GM12878 (cell line): ENCODE data around the gene GCSAM. TPM values are rescaled to one million over a fixed set of nuclear protein-coding genes. Genes with fewer than 3 reads are reported as not detected.

Experiments used
- ATAC-seq: fragments of 200-7000 bp; cut with Tn5 transposase; 3 replicates; pipeline ENCODE4 v1.9.1; 2020; ENCODE audit warnings: mild to moderate bottlenecking, moderate library complexity
- BruUV-seq: library from RNA; stranded (reverse); fragments of 400-500 nt; replicated peaks from 2 replicates; lab custom pipeline; 2021; lab: Mats Ljungman, UMichigan
- CTCF ChIA-PET: fragments of 300-600 bp; sonication (Branson Sonifier 250); formaldehyde crosslinking; extraction: SDS; loops from one replicate; lab custom pipeline; 2021; ENCODE audit warnings: inconsistent platforms; lab: Yijun Ruan, JAX
- POLR2A ChIA-PET: fragments of 350-600 bp; formaldehyde crosslinking; extraction: SDS; loops from one replicate; lab custom pipeline; 2021; ENCODE audit warnings: inconsistent platforms; lab: Charles Lee
- RAD21 ChIA-PET: fragments of 300-600 bp; sonication (Branson Sonifier 250); formaldehyde crosslinking; loops from one replicate; lab custom pipeline; 2023; ENCODE audit warnings: antibody characterized with exemption; ENCODE audit not compliant: unreplicated experiment; lab: Charles Lee
- SMC1A ChIA-PET: fragments of 300-600 bp; sonication (Branson Sonifier 250); formaldehyde crosslinking; loops from one replicate; lab custom pipeline; 2023; ENCODE audit not compliant: unreplicated experiment, uncharacterized antibody; lab: Charles Lee
- DNase-seq: peaks from one replicate; pipeline ENCODE4 v3.0.0-alpha.2; 2011; ENCODE audit warnings: low read depth, low spot score
- FAIRE-seq: peaks from 3 replicates; lab custom pipeline; 2011; peaks lifted over from hg19 to GRCh38; lab: Jason Lieb, UNC
- H2AFZ ChIP-seq: 2 replicates; pipeline ENCODE4 v1.6.0; 2011; ENCODE audit warnings: low read depth, low read length, control low read depth; ENCODE audit not compliant: control insufficient read depth
- H3K27ac ChIP-seq: 2 replicates; pipeline ENCODE4 v1.5.1; 2011; ENCODE audit warnings: control low read depth; ENCODE audit not compliant: control insufficient read depth, insufficient read depth
- H3K27me3 ChIP-seq, 2 experiments: replicated peaks in 1 of 2; 2 replicates each; pipeline versions ENCODE4 v1.6.0 to v1.6.1; 2011; ENCODE audit warnings: low read length in 1 of 2; ENCODE audit not compliant: control insufficient read depth in 2 of 2, insufficient read depth in 2 of 2
- H3K36me3 ChIP-seq, 2 experiments: 2 replicates each; pipeline ENCODE4 v1.5.1; 2011; ENCODE audit warnings: low read length in 1 of 2; ENCODE audit not compliant: control insufficient read depth in 2 of 2, insufficient read depth in 2 of 2
- H3K4me1 ChIP-seq: 2 replicates; pipeline ENCODE4 v1.6.1; 2011; ENCODE audit warnings: mild to moderate bottlenecking, low read length, moderate library complexity, mixed read lengths; ENCODE audit not compliant: control insufficient read depth, insufficient read depth
- H3K4me2 ChIP-seq: 2 replicates; pipeline ENCODE4 v1.6.0; 2011; ENCODE audit warnings: control low read depth; ENCODE audit not compliant: control insufficient read depth, insufficient read depth
- H3K4me3 ChIP-seq: fragments of 200-600 bp; sonication (generic); 2 replicates; pipeline ENCODE4 v1.5.1; 2016
- H3K79me2 ChIP-seq: 2 replicates; pipeline ENCODE4 v1.6.0; 2011; ENCODE audit warnings: low read length; ENCODE audit not compliant: control insufficient read depth, insufficient read depth
- H3K9ac ChIP-seq: 2 replicates; pipeline ENCODE4 v1.8.0; 2011; ENCODE audit warnings: low read length, control low read depth, mixed read lengths; ENCODE audit not compliant: control insufficient read depth, insufficient read depth
- H3K9me3 ChIP-seq: replicated peaks from 3 replicates; pipeline ENCODE4 v1.5.1; 2011; ENCODE audit warnings: mild to moderate bottlenecking, low read length; ENCODE audit not compliant: control insufficient read depth, insufficient read depth
- H4K20me1 ChIP-seq: 2 replicates; pipeline ENCODE4 v1.6.0; 2011; ENCODE audit not compliant: control insufficient read depth, insufficient read depth
- JUNB ChIP-seq: IDR thresholded peaks from 2 replicates; pipeline ENCODE4 v1.6.1; 2016; ENCODE audit warnings: antibody characterized with exemption, mild to moderate bottlenecking
- MTA2 ChIP-seq: fragments of 450-650 bp; IDR thresholded peaks from 2 replicates; pipeline ENCODE4 v1.6.1; 2016; ENCODE audit warnings: low read depth, mild to moderate bottlenecking, moderate library complexity
- NRF1 ChIP-seq: conservative IDR thresholded peaks from 2 replicates; pipeline ENCODE4 v1.6.1; 2011; ENCODE audit warnings: mild to moderate bottlenecking, low read depth, low read length, improper control_type of control experiment
- PAX8 ChIP-seq: fragments of 450-650 bp; IDR thresholded peaks from 2 replicates; pipeline ENCODE4 v1.6.1; 2017; ENCODE audit warnings: mild to moderate bottlenecking, moderate library complexity
- ZNF24 ChIP-seq: fragments of 450-650 bp; IDR thresholded peaks from 2 replicates; pipeline ENCODE4 v1.6.1; 2017; ENCODE audit warnings: antibody characterized with exemption, mild to moderate bottlenecking
- WGBS: methylation state at CpG from one replicate; pipeline ENCODE4 v1.1.6; 2016; ENCODE audit warnings: low lambda C conversion rate; ENCODE audit not compliant: insufficient replicate concordance, insufficient coverage; ENCODE audit errors: missing lambda C conversion rate; 5-methylcytosine and 5-hydroxymethylcytosine counted together
- in situ Hi-C: fragments of 300-500 bp; cut with MboI; formaldehyde crosslinking; loops from 9 replicates; pipeline ENCODE4 v1.14.3; 2018; ENCODE audit warnings: mixed read lengths
- intact Hi-C: fragments of 100-400 bp; cut with micrococcal nuclease; formaldehyde crosslinking; loops from one replicate; pipeline ENCODE4 v1.14.2; 2022; ENCODE audit not compliant: unreplicated experiment
- polyA plus RNA-seq, 11 experiments: library from polyadenylated mRNA; depleted of rRNA in 4 of 11; unstranded in 6 of 11; stranded (reverse) in 5 of 11; fragments of >200 nt; fragmentation: Nextera tagmentation in 4 of 11; fragmentation: Illumina TruSeq in 1 of 11; extraction: Ambion mirVana in 4 of 11; extraction: Trizol in 1 of 11; gene quantifications; 1 replicate in 1 of 11; 2 replicates in 10 of 11; pipeline versions ENCODE4 v1.2.1 to v1.2.3, GENCODE V29; 2011 to 2016; ENCODE audit warnings: inconsistent platforms in 2 of 11, missing spikeins in 2 of 11, low read depth in 1 of 11
- total RNA-seq, 4 experiments: library from RNA; depleted of rRNA in 3 of 4; stranded (reverse); fragments of >200 nt in 3 of 4; fragmentation: Illumina TruSeq in 1 of 4; extraction: Trizol in 1 of 4; gene quantifications; 2 replicates each; pipeline versions ENCODE4 v1.2.1 to v1.2.3, GENCODE V29; 2013 to 2021
- TF ChIP-seq, protein P1 (sequence below): fragments of 450-650 bp; formaldehyde crosslinking; IDR thresholded peaks from 2 replicates; pipeline ENCODE4 v1.4.0; 2022; ENCODE audit warnings: mild to moderate bottlenecking, moderate library complexity
- TF ChIP-seq, protein P2 (sequence below): IDR thresholded peaks from 2 replicates; pipeline ENCODE4 v1.6.1; 2012; ENCODE audit warnings: improper control_type of control experiment, low read depth, low read length; ENCODE audit not compliant: insufficient replicate concordance
- TF ChIP-seq, protein P3 (sequence below): fragments of 450-650 bp; IDR thresholded peaks from 2 replicates; pipeline ENCODE4 v1.6.1; 2017; ENCODE audit warnings: mild to moderate bottlenecking, moderate library complexity

GCSAM gene
- total and polyA plus RNA-seq, 10 of the 15 experiments (the other 5 are each of a cell fraction or from before 2014, with no cell fraction given), result 81.5 to 407 (median 107) TPM

DNA sequence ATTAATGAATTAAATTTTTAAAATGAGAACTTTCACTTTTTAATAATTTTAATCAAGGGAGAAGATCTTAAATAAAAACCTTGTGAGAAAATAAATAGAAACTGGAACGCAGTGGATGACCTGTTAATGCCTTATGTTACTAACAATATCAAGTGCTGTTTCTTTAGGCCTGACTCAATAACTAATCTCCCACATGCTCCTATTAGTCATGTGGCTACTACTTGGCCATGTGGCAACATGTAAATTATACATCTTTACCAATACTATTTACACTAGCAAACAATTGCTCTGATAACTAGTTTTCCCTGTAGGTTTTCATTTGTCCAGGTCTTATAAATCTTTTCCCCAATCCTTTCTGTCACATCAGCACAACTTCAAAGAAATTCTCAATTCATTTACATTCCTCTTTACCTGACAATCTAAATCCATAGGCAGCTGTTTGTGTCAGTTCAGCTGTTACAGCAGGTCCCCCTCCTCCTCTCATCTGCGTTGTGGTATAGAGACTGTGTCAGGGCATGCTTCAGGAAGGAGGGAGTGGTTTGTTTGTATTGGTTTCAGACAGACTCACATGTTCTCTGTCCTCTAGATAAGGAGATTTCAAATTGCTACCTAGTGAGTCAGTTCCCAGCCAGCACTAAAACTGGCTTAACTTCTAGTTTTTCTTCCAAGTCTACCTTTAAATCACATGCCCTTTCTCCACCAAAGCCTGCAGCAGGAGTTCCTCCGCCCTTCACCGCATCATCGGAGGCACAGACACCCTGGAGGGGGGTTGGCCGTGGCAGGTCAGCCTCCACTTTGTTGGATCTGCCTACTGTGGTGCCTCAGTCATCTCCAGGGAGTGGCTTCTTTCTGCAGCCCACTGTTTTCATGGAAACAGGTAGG is 58.2 kb downstream of the GCSAM start (continued):
- TF ChIP-seq, protein P1, sequence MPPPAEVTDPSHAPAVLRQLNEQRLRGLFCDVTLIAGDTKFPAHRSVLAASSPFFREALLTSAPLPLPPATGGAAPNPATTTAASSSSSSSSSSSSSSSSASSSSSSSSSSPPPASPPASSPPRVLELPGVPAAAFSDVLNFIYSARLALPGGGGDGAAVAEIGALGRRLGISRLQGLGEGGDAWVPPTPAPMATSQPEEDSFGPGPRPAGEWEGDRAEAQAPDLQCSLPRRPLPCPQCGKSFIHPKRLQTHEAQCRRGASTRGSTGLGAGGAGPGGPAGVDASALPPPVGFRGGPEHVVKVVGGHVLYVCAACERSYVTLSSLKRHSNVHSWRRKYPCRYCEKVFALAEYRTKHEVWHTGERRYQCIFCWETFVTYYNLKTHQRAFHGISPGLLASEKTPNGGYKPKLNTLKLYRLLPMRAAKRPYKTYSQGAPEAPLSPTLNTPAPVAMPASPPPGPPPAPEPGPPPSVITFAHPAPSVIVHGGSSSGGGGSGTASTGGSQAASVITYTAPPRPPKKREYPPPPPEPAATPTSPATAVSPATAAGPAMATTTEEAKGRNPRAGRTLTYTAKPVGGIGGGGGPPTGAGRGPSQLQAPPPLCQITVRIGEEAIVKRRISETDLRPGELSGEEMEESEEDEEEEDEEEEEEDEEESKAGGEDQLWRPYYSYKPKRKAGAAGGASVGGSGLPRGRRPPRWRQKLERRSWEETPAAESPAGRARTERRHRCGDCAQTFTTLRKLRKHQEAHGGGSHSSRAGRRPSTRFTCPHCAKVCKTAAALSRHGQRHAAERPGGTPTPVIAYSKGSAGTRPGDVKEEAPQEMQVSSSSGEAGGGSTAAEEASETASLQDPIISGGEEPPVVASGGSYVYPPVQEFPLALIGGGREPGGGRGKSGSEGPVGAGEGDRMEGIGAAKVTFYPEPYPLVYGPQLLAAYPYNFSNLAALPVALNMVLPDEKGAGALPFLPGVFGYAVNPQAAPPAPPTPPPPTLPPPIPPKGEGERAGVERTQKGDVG (CRISPR knock-in tag), result no peak

DNA sequence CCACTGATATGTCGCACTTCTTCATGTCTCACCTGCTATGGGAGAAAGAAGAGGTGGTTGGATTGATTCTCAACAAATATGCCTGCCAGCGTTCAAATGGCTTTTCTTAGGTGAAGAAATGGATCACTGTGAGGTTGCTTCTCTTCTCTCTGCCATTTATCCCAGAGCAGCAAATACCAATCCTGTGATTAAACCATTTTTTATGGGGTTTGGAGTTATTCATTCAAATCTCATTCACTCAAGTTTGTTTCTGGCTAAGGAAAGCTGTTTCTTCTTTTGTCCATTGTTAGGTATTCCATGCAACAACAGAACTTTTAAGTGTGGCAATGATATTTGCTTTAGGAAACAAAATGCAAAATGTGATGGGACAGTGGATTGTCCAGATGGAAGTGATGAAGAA is 59.0 kb downstream of the GCSAM start:
- no peak overlapping the region for H3K9ac ChIP-seq
- BruUV-seq, result no TSS peak
- no peak overlapping the region for H2AFZ ChIP-seq
- ATAC-seq (no peak), DNase-seq (no peak), FAIRE-seq (no peak)
- H3K9me3 ChIP-seq, result no peaks in the 10 kb centered on the region
- CTCF ChIA-PET, result no interaction called here
- H3K4me3 ChIP-seq, result no peak overlapping the region
- POLR2A ChIA-PET, result no interaction called here
- 13% methylated on average over 2 of the region's 2 CpGs for WGBS
- H3K4me1 ChIP-seq, result peaks cover 4% of the 10 kb centered on the region; the same call in 1 of the 2 replicates
- intact Hi-C loops (no loop called here), in situ Hi-C loops (no loop called here)
- H3K27me3 ChIP-seq, result no peaks in the 10 kb centered on the region
- no peaks in the 10 kb centered on the region for H3K79me2 ChIP-seq
- H3K36me3 ChIP-seq, result no peaks in the 10 kb centered on the region
- no peak overlapping the region for H3K4me2 ChIP-seq
- H3K27ac ChIP-seq, result no peak overlapping the region
- RAD21 ChIA-PET, result no interaction called here
- no peaks in the 10 kb centered on the region for H4K20me1 ChIP-seq
- SMC1A ChIA-PET, result no interaction called here
- TF ChIP-seq JUNB, result no peak
- TF ChIP-seq NRF1, result no peak
- TF ChIP-seq, protein P2, sequence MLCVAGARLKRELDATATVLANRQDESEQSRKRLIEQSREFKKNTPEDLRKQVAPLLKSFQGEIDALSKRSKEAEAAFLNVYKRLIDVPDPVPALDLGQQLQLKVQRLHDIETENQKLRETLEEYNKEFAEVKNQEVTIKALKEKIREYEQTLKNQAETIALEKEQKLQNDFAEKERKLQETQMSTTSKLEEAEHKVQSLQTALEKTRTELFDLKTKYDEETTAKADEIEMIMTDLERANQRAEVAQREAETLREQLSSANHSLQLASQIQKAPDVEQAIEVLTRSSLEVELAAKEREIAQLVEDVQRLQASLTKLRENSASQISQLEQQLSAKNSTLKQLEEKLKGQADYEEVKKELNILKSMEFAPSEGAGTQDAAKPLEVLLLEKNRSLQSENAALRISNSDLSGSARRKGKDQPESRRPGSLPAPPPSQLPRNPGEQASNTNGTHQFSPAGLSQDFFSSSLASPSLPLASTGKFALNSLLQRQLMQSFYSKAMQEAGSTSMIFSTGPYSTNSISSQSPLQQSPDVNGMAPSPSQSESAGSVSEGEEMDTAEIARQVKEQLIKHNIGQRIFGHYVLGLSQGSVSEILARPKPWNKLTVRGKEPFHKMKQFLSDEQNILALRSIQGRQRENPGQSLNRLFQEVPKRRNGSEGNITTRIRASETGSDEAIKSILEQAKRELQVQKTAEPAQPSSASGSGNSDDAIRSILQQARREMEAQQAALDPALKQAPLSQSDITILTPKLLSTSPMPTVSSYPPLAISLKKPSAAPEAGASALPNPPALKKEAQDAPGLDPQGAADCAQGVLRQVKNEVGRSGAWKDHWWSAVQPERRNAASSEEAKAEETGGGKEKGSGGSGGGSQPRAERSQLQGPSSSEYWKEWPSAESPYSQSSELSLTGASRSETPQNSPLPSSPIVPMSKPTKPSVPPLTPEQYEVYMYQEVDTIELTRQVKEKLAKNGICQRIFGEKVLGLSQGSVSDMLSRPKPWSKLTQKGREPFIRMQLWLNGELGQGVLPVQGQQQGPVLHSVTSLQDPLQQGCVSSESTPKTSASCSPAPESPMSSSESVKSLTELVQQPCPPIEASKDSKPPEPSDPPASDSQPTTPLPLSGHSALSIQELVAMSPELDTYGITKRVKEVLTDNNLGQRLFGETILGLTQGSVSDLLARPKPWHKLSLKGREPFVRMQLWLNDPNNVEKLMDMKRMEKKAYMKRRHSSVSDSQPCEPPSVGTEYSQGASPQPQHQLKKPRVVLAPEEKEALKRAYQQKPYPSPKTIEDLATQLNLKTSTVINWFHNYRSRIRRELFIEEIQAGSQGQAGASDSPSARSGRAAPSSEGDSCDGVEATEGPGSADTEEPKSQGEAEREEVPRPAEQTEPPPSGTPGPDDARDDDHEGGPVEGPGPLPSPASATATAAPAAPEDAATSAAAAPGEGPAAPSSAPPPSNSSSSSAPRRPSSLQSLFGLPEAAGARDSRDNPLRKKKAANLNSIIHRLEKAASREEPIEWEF, result no peak
- TF ChIP-seq ZNF24, result no peak
- no peak for TF ChIP-seq MTA2
- TF ChIP-seq, protein P3, sequence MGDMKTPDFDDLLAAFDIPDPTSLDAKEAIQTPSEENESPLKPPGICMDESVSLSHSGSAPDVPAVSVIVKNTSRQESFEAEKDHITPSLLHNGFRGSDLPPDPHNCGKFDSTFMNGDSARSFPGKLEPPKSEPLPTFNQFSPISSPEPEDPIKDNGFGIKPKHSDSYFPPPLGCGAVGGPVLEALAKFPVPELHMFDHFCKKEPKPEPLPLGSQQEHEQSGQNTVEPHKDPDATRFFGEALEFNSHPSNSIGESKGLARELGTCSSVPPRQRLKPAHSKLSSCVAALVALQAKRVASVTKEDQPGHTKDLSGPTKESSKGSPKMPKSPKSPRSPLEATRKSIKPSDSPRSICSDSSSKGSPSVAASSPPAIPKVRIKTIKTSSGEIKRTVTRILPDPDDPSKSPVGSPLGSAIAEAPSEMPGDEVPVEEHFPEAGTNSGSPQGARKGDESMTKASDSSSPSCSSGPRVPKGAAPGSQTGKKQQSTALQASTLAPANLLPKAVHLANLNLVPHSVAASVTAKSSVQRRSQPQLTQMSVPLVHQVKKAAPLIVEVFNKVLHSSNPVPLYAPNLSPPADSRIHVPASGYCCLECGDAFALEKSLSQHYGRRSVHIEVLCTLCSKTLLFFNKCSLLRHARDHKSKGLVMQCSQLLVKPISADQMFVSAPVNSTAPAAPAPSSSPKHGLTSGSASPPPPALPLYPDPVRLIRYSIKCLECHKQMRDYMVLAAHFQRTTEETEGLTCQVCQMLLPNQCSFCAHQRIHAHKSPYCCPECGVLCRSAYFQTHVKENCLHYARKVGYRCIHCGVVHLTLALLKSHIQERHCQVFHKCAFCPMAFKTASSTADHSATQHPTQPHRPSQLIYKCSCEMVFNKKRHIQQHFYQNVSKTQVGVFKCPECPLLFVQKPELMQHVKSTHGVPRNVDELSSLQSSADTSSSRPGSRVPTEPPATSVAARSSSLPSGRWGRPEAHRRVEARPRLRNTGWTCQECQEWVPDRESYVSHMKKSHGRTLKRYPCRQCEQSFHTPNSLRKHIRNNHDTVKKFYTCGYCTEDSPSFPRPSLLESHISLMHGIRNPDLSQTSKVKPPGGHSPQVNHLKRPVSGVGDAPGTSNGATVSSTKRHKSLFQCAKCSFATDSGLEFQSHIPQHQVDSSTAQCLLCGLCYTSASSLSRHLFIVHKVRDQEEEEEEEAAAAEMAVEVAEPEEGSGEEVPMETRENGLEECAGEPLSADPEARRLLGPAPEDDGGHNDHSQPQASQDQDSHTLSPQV, result no peak
- no peak for TF ChIP-seq PAX8
